Measurements from ENCODE around the gene PRPF38B. TPM values are rescaled to one million over a fixed set of nuclear protein-coding genes. Genes with fewer than 3 reads are reported as not detected.

PRPF38B gene
- total and polyA plus RNA-seq, 2 of the 8 experiments (the other 6 are each of a cell fraction or from before 2014, with no cell fraction given), result 16.6 to 50.6 TPM

- TF ChIP-seq RAD21 (IDR thresholded peaks at IDR 0.05 in 1 of 2, conservative IDR thresholded peaks at IDR 0.05 in 1 of 2; ENCODE audit: low read depth in 2 of 2, low read length in 2 of 2) (peak; percentile 15 to 41; a peak in 3 of 4 replicates), E2F6 (IDR thresholded peaks at IDR 0.05) (peak; percentile 58; the same call in 1 of the 2 replicates), ATF2 (IDR thresholded peaks at IDR 0.05; ENCODE audit: low read length) (0 out of 2 replicates have a peak, but pooled peaks have one; percentile 15)
Measured at GRCh38 chr1:108746382-108747170, 54.5 kb downstream of the PRPF38B start, which contains the start of gene STXBP3 (continued).

All from H1 (cell line).